ENCODE results near the gene PBXIP1. TPM values are rescaled to one million over a fixed set of nuclear protein-coding genes. Genes with fewer than 3 reads are reported as not detected.
"Not testable (repeated sequence)": the region's sequence is repeated elsewhere in the genome, so short reads cannot be mapped to it uniquely, and the experiment has no call there.

PBXIP1 gene
- total RNA-seq, 1 donor from 2014 or later = 82.1 TPM

GRCh38 chr1:154989195-154989860, 33.4 kb upstream of the PBXIP1 start:
- no peaks in the 10 kb centered on the region for H3K27me3 Mint-ChIP-seq (ENCODE audit: unreplicated experiment)
- peak overlapping the region; percentile 53 for H3K4me3 Mint-ChIP-seq (ENCODE audit: unreplicated experiment)
- H3K4me1 Mint-ChIP-seq (ENCODE audit: unreplicated experiment) = peaks cover 8% of the 10 kb centered on the region
- DNase-seq (ENCODE audit: low spot score) = no peak
- H3K36me3 Mint-ChIP-seq (ENCODE audit: low read depth, unreplicated experiment) = peaks cover 12% of the 10 kb centered on the region
- H3K27ac Mint-ChIP-seq (ENCODE audit: unreplicated experiment) = no peak overlapping the region
- no peak for TF ChIP-seq CTCF (IDR thresholded peaks at IDR 0.05; ENCODE audit: unreplicated experiment)
- no peaks in the 10 kb centered on the region for H3K9me3 Mint-ChIP-seq (ENCODE audit: unreplicated experiment)

- H3K27ac Mint-ChIP-seq (ENCODE audit: unreplicated experiment) = no peak overlapping the region
- H3K27me3 Mint-ChIP-seq (ENCODE audit: unreplicated experiment) = no peaks in the 10 kb centered on the region
- H3K4me3 Mint-ChIP-seq (ENCODE audit: unreplicated experiment) = no peak overlapping the region
- TF ChIP-seq CTCF (IDR thresholded peaks at IDR 0.05; ENCODE audit: unreplicated experiment) = no peak
- DNase-seq (ENCODE audit: low spot score) = no peak
- H3K9me3 Mint-ChIP-seq (ENCODE audit: unreplicated experiment) = no peaks in the 10 kb centered on the region
- peaks cover 12% of the 10 kb centered on the region for H3K36me3 Mint-ChIP-seq (ENCODE audit: low read depth, unreplicated experiment)
- H3K4me1 Mint-ChIP-seq (ENCODE audit: unreplicated experiment) = peaks cover 4% of the 10 kb centered on the region
Measured at GRCh38 chr1:154988058-154988954, 32.4 kb upstream of the PBXIP1 start.

DNA sequence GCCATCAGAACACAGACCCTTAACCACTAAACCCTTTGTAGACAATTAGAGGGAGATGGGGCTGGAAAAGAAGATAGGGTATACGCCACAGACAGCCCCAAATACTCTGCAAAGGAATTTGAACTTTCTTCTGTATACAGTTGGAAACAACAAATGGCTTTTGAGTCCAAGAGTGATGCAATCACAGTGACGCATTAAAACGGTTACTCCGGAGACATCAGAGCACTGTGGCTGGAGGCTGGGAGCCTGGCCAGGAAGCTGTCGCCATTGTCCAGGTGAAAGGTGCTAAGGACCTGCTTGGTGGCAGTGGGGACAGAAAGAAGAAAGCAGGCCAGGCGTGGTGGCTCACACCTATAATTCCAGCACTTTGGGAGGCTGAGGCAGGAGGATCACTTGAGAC, 31.4 kb upstream of the PBXIP1 start:
- Mint-ChIP-seq H3K4me3 (ENCODE audit: unreplicated experiment) (no peak overlapping the region), H3K9me3 (ENCODE audit: unreplicated experiment) (no peaks in the 10 kb centered on the region), H3K27ac (ENCODE audit: unreplicated experiment) (no peak overlapping the region), H3K27me3 (ENCODE audit: unreplicated experiment) (no peaks in the 10 kb centered on the region), H3K4me1 (ENCODE audit: unreplicated experiment) (peaks cover 4% of the 10 kb centered on the region), H3K36me3 (ENCODE audit: low read depth, unreplicated experiment) (peaks cover 12% of the 10 kb centered on the region)
- TF ChIP-seq CTCF (IDR thresholded peaks at IDR 0.05; ENCODE audit: unreplicated experiment) = no peak
- DNase-seq (ENCODE audit: low spot score) = no peak

GRCh38 chr1:154986736-154987135, 30.8 kb upstream of the PBXIP1 start:
- not testable (repeated sequence) for H3K9me3 Mint-ChIP-seq (ENCODE audit: unreplicated experiment); H3K4me3 Mint-ChIP-seq (ENCODE audit: unreplicated experiment)

DNA sequence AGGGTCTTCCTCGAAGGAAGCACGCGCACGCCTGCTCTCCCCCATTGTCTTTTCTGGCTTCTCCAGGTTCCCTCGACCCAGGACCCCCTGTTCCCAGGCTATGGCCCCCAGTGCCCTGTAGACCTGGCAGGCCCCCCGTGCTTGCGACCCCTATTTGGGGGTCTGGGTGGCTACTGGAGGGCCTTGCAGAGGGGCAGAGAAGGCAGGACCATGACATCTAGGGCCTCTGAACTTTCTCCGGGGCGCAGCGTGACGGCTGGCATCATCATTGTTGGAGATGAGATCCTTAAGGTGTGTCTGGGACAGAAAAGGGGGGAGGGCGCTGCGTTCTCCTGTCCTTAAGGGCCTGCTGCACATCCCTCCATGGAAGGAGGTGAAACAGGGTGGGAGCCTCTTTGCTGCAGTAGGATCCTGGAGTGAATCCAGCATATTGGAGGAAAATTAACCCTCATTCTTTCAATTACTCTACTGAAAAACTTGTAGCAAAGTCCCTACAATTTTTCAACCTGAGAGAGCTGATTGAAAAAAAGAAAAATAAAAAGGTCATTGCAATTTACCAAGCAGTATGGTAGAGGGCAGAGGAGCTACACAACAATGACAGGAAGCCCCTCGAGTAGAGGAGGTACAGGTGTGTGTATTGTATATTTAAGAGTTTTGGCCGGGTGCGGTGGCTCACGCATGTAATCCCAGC, 28.0 kb upstream of the PBXIP1 start:
- TF ChIP-seq CTCF (IDR thresholded peaks at IDR 0.05; ENCODE audit: unreplicated experiment) = no peak
- Mint-ChIP-seq H3K4me1 (ENCODE audit: unreplicated experiment) (peaks cover under 1% of the 10 kb centered on the region), H3K27ac (ENCODE audit: unreplicated experiment) (no peak overlapping the region), H3K27me3 (ENCODE audit: unreplicated experiment) (no peaks in the 10 kb centered on the region), H3K9me3 (ENCODE audit: unreplicated experiment) (no peaks in the 10 kb centered on the region), H3K36me3 (ENCODE audit: low read depth, unreplicated experiment) (peaks cover 9% of the 10 kb centered on the region), H3K4me3 (ENCODE audit: unreplicated experiment) (no peak overlapping the region)
- DNase-seq (ENCODE audit: low spot score) = no peak

More at GRCh38 chr1:154986736-154987135, 30.8 kb upstream of the PBXIP1 start:
- DNase-seq (ENCODE audit: low spot score); H3K27ac Mint-ChIP-seq (ENCODE audit: unreplicated experiment); H3K27me3 Mint-ChIP-seq (ENCODE audit: unreplicated experiment); H3K4me1 Mint-ChIP-seq (ENCODE audit: unreplicated experiment): not testable (repeated sequence)
- H3K36me3 Mint-ChIP-seq (ENCODE audit: low read depth, unreplicated experiment) = peaks cover 12% of the 10 kb centered on the region

Measured in endothelial cell (in vitro differentiated cells).